C4-2B (cell line): ENCODE data around the gene NRG3.

Experiments used
- CTCF ChIP-seq: fragments of 450-650 bp; conservative IDR thresholded peaks from 2 replicates; pipeline ENCODE4 v1.5.1; 2017; ENCODE audit warnings: mild to moderate bottlenecking
- ZFX ChIP-seq: fragments of 450-650 bp; IDR thresholded peaks from 2 replicates; pipeline ENCODE4 v1.6.1; 2017

DNA sequence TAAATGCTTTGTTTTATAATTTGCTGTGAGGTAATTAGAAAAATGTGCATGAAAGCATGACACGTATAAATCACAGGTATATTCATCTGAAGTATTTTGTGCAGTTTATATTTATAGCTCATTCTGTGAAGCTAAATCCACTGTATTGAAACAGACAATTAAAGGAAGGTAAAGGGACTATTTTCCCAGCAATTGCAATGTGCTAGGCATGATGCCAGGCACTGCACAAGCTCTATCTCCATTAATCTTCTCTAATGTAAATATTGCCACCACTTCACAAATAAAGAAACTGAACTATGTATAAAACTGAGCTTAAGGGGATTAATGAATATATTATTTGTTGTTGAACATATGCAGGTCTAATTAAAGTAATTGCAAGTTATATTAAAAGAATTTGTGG lies 1012.5 kb downstream of the NRG3 start:
- TF ChIP-seq CTCF (no peak), ZFX (no peak)
